ENCODE results near the gene GTPBP8.

The GTPBP8 gene

DNA sequence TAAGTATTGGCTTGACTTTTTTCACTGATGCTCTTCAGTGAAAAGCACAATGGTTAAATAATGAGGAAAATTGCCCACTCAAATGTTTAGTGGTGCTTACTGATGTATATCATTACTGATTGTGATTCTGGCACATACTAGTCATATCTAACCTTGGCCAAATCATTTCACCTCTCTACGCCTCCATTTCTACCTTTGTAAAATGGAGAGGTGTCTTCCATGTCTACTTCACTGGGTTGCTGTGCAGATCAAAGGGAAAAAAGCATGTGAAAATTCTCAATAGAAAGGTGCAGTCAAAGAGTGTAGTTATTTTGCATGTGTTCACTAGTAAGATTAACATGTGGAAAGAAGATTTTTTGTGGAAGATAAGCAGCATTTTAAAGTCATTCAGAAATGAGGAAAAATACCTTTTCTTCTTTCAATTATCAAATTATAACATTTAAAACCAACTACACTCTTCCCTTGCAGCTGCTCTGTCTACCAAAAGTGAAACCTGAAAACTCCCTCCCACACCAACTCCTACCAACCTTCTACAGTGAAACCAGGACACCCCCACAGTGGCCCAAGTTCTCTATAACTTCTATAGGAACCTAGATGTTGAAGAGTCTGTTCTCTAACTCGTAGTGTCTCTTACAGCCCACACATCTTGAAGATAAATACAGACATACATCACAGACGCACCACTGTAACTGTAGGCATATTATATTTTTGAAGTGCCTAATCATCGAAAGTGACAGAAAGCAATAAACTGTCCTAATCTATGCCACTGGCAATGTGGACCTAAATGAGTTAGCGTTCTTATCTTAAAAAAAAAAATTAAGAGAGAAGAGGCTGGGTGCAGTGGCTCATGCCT lies 17.2 kb upstream of the GTPBP8 start:
- Histone ChIP-seq H3K27me3 (ENCODE audit: control insufficient read depth in 1 of 2, insufficient read depth in 2 of 2, low read length in 2 of 2) (no peaks in the 10 kb centered on the region), H3K9me3 (ENCODE audit: control insufficient read depth in 1 of 2, low read length in 2 of 2) (no peaks in the 10 kb centered on the region), H3K4me3 (ENCODE audit: low read depth in 1 of 2, low read length in 2 of 2) (peak overlapping the region; percentile 53 to 55), H3K4me1 (ENCODE audit: control insufficient read depth in 1 of 2, insufficient read depth in 2 of 2, low read length in 2 of 2) (no peaks in the 10 kb centered on the region), H3K27ac (ENCODE audit: low read depth, low read length) (no peak overlapping the region), H3K9ac (ENCODE audit: low read depth in 1 of 2, low read length in 2 of 2) (peak overlapping the region in 1 of 2 donors; percentile 31), H3K36me3 (ENCODE audit: control insufficient read depth in 1 of 2, insufficient read depth in 2 of 2, low read length in 2 of 2) (no peaks in the 10 kb centered on the region)

- peak overlapping the region; percentile 1 to 31 for H3K9ac ChIP-seq (ENCODE audit: low read depth in 1 of 2, low read length in 2 of 2)
Observed at GRCh38 chr3:112974178-112974517, 16.6 kb upstream of the GTPBP8 start.

DNA sequence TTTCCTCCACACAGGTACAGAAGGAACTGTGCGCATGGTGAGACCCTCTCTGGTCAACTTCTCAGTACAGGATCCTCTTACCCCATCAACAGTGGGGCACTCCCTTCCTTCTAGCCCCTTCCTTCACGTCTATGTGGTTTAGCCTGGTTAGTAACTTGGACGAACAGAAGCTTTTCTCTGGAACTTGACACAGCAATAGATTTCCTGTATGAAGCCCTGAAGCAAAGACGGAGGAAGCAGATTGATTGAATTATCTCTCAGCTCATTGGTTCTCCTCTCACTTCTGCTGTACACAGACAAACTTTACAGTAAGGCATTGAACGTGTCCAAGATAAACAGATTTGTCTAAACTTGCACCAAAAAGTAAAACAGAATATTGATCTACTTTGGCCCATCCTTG lies 15.9 kb upstream of the GTPBP8 start, which contains the start of gene CD200R1:
Gene CD200R1 (minus strand): TSS at position 210 of the 400 bp plus-strand sequence. CDS start 246 bp downstream, outside the sequence.
- peak within 1 kb of the TSS; percentile 27 to 31 for H3K9ac ChIP-seq (ENCODE audit: low read depth in 1 of 2, low read length in 2 of 2)
- H3K27me3 ChIP-seq (ENCODE audit: control insufficient read depth in 1 of 2, insufficient read depth in 2 of 2, low read length in 2 of 2), result no peaks in the 10 kb centered on the region
- H3K27ac ChIP-seq (ENCODE audit: low read depth, low read length), result peak within 1 kb of the TSS; percentile 17
- H3K36me3 ChIP-seq (ENCODE audit: control insufficient read depth in 1 of 2, insufficient read depth in 2 of 2, low read length in 2 of 2), result no peaks in the 10 kb centered on the region
- H3K9me3 ChIP-seq (ENCODE audit: control insufficient read depth in 1 of 2, low read length in 2 of 2), result no peaks in the 10 kb centered on the region
- H3K4me1 ChIP-seq (ENCODE audit: control insufficient read depth in 1 of 2, insufficient read depth in 2 of 2, low read length in 2 of 2), result no peaks in the 10 kb centered on the region
- H3K4me3 ChIP-seq (ENCODE audit: low read depth in 1 of 2, low read length in 2 of 2), result peak within 1 kb of the TSS; percentile 53 to 55

More at GRCh38 chr3:112974178-112974517, 16.6 kb upstream of the GTPBP8 start:
- no peaks in the 10 kb centered on the region for H3K36me3 ChIP-seq (ENCODE audit: control insufficient read depth in 1 of 2, insufficient read depth in 2 of 2, low read length in 2 of 2)
- no peaks in the 10 kb centered on the region for H3K4me1 ChIP-seq (ENCODE audit: control insufficient read depth in 1 of 2, insufficient read depth in 2 of 2, low read length in 2 of 2)
- H3K4me3 ChIP-seq (ENCODE audit: low read depth in 1 of 2, low read length in 2 of 2), result peak overlapping the region; percentile 53 to 55
- no peaks in the 10 kb centered on the region for H3K27me3 ChIP-seq (ENCODE audit: control insufficient read depth in 1 of 2, insufficient read depth in 2 of 2, low read length in 2 of 2)
- no peak overlapping the region for H3K27ac ChIP-seq (ENCODE audit: low read depth, low read length)
- H3K9me3 ChIP-seq (ENCODE audit: control insufficient read depth in 1 of 2, low read length in 2 of 2), result no peaks in the 10 kb centered on the region

GRCh38 chr3:112976001-112976400 lies 14.8 kb upstream of the GTPBP8 start:
- Histone ChIP-seq H3K9ac (ENCODE audit: low read depth in 1 of 2, low read length in 2 of 2) (no peak overlapping the region), H3K27me3 (ENCODE audit: control insufficient read depth in 1 of 2, insufficient read depth in 2 of 2, low read length in 2 of 2) (no peaks in the 10 kb centered on the region), H3K27ac (ENCODE audit: low read depth, low read length) (no peak overlapping the region), H3K4me3 (ENCODE audit: low read depth in 1 of 2, low read length in 2 of 2) (no peak overlapping the region), H3K36me3 (ENCODE audit: control insufficient read depth in 1 of 2, insufficient read depth in 2 of 2, low read length in 2 of 2) (no peaks in the 10 kb centered on the region), H3K4me1 (ENCODE audit: control insufficient read depth in 1 of 2, insufficient read depth in 2 of 2, low read length in 2 of 2) (no peaks in the 10 kb centered on the region), H3K9me3 (ENCODE audit: control insufficient read depth in 1 of 2, low read length in 2 of 2) (no peaks in the 10 kb centered on the region)

DNA sequence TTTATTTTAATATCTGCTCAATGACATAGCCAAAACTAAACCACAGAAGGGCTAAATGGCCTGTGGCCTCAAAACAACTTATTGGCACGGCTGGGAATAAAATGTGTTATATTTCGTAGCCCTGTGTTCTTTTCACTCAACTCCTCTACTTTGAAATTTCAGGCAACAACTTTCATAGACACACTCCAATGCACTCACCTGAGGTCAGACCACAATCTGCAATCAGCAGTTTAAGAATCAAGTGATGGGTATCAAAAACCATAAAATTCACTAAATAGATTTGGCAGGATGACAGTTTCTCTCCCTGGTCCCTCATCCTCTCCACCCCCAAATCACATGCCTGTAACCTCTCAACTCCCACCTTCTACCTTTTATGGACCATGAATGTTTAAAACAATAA lies 13.8 kb upstream of the GTPBP8 start:
- H3K36me3 ChIP-seq (ENCODE audit: control insufficient read depth in 1 of 2, insufficient read depth in 2 of 2, low read length in 2 of 2), result no peaks in the 10 kb centered on the region
- H3K27me3 ChIP-seq (ENCODE audit: control insufficient read depth in 1 of 2, insufficient read depth in 2 of 2, low read length in 2 of 2), result no peaks in the 10 kb centered on the region
- H3K4me1 ChIP-seq (ENCODE audit: control insufficient read depth in 1 of 2, insufficient read depth in 2 of 2, low read length in 2 of 2), result no peaks in the 10 kb centered on the region
- no peaks in the 10 kb centered on the region for H3K9me3 ChIP-seq (ENCODE audit: control insufficient read depth in 1 of 2, low read length in 2 of 2)
- no peak overlapping the region for H3K9ac ChIP-seq (ENCODE audit: low read depth in 1 of 2, low read length in 2 of 2)
- no peak overlapping the region for H3K4me3 ChIP-seq (ENCODE audit: low read depth in 1 of 2, low read length in 2 of 2)
- H3K27ac ChIP-seq (ENCODE audit: low read depth, low read length), result no peak overlapping the region

- Histone ChIP-seq H3K9ac (ENCODE audit: low read depth in 1 of 2, low read length in 2 of 2) (no peak overlapping the region), H3K4me3 (ENCODE audit: low read depth in 1 of 2, low read length in 2 of 2) (no peak overlapping the region), H3K9me3 (ENCODE audit: control insufficient read depth in 1 of 2, low read length in 2 of 2) (no peaks in the 10 kb centered on the region), H3K27me3 (ENCODE audit: control insufficient read depth in 1 of 2, insufficient read depth in 2 of 2, low read length in 2 of 2) (no peaks in the 10 kb centered on the region), H3K4me1 (ENCODE audit: control insufficient read depth in 1 of 2, insufficient read depth in 2 of 2, low read length in 2 of 2) (no peaks in the 10 kb centered on the region), H3K36me3 (ENCODE audit: control insufficient read depth in 1 of 2, insufficient read depth in 2 of 2, low read length in 2 of 2) (no peaks in the 10 kb centered on the region), H3K27ac (ENCODE audit: low read depth, low read length) (no peak overlapping the region)
Observed at GRCh38 chr3:112979244-112979832, 11.4 kb upstream of the GTPBP8 start.

GRCh38 chr3:112980080-112980479 lies 10.7 kb upstream of the GTPBP8 start:
- H3K4me3 ChIP-seq (ENCODE audit: low read depth in 1 of 2, low read length in 2 of 2), result no peak overlapping the region
- H3K27me3 ChIP-seq (ENCODE audit: control insufficient read depth in 1 of 2, insufficient read depth in 2 of 2, low read length in 2 of 2), result no peaks in the 10 kb centered on the region
- no peaks in the 10 kb centered on the region for H3K9me3 ChIP-seq (ENCODE audit: control insufficient read depth in 1 of 2, low read length in 2 of 2)
- no peaks in the 10 kb centered on the region for H3K36me3 ChIP-seq (ENCODE audit: control insufficient read depth in 1 of 2, insufficient read depth in 2 of 2, low read length in 2 of 2)
- no peak overlapping the region for H3K9ac ChIP-seq (ENCODE audit: low read depth in 1 of 2, low read length in 2 of 2)
- no peak overlapping the region for H3K27ac ChIP-seq (ENCODE audit: low read depth, low read length)
- H3K4me1 ChIP-seq (ENCODE audit: control insufficient read depth in 1 of 2, insufficient read depth in 2 of 2, low read length in 2 of 2), result no peaks in the 10 kb centered on the region

GRCh38 chr3:112982710-112983109 lies 8.1 kb upstream of the GTPBP8 start:
- Histone ChIP-seq H3K4me3 (ENCODE audit: low read depth in 1 of 2, low read length in 2 of 2) (no peak overlapping the region), H3K9ac (ENCODE audit: low read depth in 1 of 2, low read length in 2 of 2) (no peak overlapping the region), H3K27ac (ENCODE audit: low read depth, low read length) (no peak overlapping the region), H3K27me3 (ENCODE audit: control insufficient read depth in 1 of 2, insufficient read depth in 2 of 2, low read length in 2 of 2) (no peaks in the 10 kb centered on the region), H3K9me3 (ENCODE audit: control insufficient read depth in 1 of 2, low read length in 2 of 2) (no peaks in the 10 kb centered on the region), H3K36me3 (ENCODE audit: control insufficient read depth in 1 of 2, insufficient read depth in 2 of 2, low read length in 2 of 2) (no peaks in the 10 kb centered on the region), H3K4me1 (ENCODE audit: control insufficient read depth in 1 of 2, insufficient read depth in 2 of 2, low read length in 2 of 2) (no peaks in the 10 kb centered on the region)

GRCh38 chr3:112984485-112984884 lies 6.3 kb upstream of the GTPBP8 start:
- H3K36me3 ChIP-seq (ENCODE audit: control insufficient read depth in 1 of 2, insufficient read depth in 2 of 2, low read length in 2 of 2), result no peaks in the 10 kb centered on the region
- no peak overlapping the region for H3K27ac ChIP-seq (ENCODE audit: low read depth, low read length)
- H3K4me3 ChIP-seq (ENCODE audit: low read depth in 1 of 2, low read length in 2 of 2), result no peak overlapping the region
- no peaks in the 10 kb centered on the region for H3K9me3 ChIP-seq (ENCODE audit: control insufficient read depth in 1 of 2, low read length in 2 of 2)
- no peaks in the 10 kb centered on the region for H3K4me1 ChIP-seq (ENCODE audit: control insufficient read depth in 1 of 2, insufficient read depth in 2 of 2, low read length in 2 of 2)
- no peaks in the 10 kb centered on the region for H3K27me3 ChIP-seq (ENCODE audit: control insufficient read depth in 1 of 2, insufficient read depth in 2 of 2, low read length in 2 of 2)
- no peak overlapping the region for H3K9ac ChIP-seq (ENCODE audit: low read depth in 1 of 2, low read length in 2 of 2)

- peaks cover 8 to 13% of the 10 kb centered on the region in 2 donors for H3K4me1 ChIP-seq (ENCODE audit: control insufficient read depth in 1 of 2, insufficient read depth in 2 of 2, low read length in 2 of 2)
- no peak overlapping the region for H3K4me3 ChIP-seq (ENCODE audit: low read depth in 1 of 2, low read length in 2 of 2)
- H3K36me3 ChIP-seq (ENCODE audit: control insufficient read depth in 1 of 2, insufficient read depth in 2 of 2, low read length in 2 of 2), result no peaks in the 10 kb centered on the region
- H3K27me3 ChIP-seq (ENCODE audit: control insufficient read depth in 1 of 2, insufficient read depth in 2 of 2, low read length in 2 of 2), result no peaks in the 10 kb centered on the region
- H3K27ac ChIP-seq (ENCODE audit: low read depth, low read length), result no peak overlapping the region
- H3K9me3 ChIP-seq (ENCODE audit: control insufficient read depth in 1 of 2, low read length in 2 of 2), result no peaks in the 10 kb centered on the region
- no peak overlapping the region for H3K9ac ChIP-seq (ENCODE audit: low read depth in 1 of 2, low read length in 2 of 2)
Observed at GRCh38 chr3:112987710-112988334, 3.0 kb upstream of the GTPBP8 start.

Measured in duodenal mucosa (tissue), 2 donors.